ENCODE data around the gene PCGF5.

The PCGF5 gene

GRCh38 chr10:91307489-91307888 lies 87.0 kb downstream of the PCGF5 start:
- H3K27me3 ChIP-seq (ENCODE audit: control insufficient read depth, low read length) = peaks cover 20% of the 10 kb centered on the region
- H3K27ac ChIP-seq (ENCODE audit: low read depth, low read length) = no peak overlapping the region
- H3K4me1 ChIP-seq (ENCODE audit: control insufficient read depth, low read length) = no peaks in the 10 kb centered on the region
- no peaks in the 10 kb centered on the region; the same call in 1 of the 2 replicates for H3K9me3 ChIP-seq (ENCODE audit: control insufficient read depth, insufficient read depth, low read length)
- H3K4me3 ChIP-seq (ENCODE audit: low read length) = no peak overlapping the region
- no peaks in the 10 kb centered on the region for H4K20me1 ChIP-seq (ENCODE audit: control insufficient read depth, insufficient read depth, low read depth, low read length)
- H3K79me2 ChIP-seq (ENCODE audit: control insufficient read depth, low read length) = no peaks in the 10 kb centered on the region
- H3K36me3 ChIP-seq (ENCODE audit: control insufficient read depth, low read length) = no peaks in the 10 kb centered on the region
- no peaks in the 10 kb centered on the region for H3K9me2 ChIP-seq (replicated peaks; ENCODE audit: control insufficient read depth, low read length)
- H3K4me2 ChIP-seq (ENCODE audit: low read length) = no peak overlapping the region
- H3F3A ChIP-seq (ENCODE audit: control insufficient read depth, insufficient read depth) = no peaks in the 10 kb centered on the region
- no peak for TF ChIP-seq EZH2phosphoT487 (IDR thresholded peaks at IDR 0.05; ENCODE audit: borderline replicate concordance, low read length)
- TF ChIP-seq, protein P1, sequence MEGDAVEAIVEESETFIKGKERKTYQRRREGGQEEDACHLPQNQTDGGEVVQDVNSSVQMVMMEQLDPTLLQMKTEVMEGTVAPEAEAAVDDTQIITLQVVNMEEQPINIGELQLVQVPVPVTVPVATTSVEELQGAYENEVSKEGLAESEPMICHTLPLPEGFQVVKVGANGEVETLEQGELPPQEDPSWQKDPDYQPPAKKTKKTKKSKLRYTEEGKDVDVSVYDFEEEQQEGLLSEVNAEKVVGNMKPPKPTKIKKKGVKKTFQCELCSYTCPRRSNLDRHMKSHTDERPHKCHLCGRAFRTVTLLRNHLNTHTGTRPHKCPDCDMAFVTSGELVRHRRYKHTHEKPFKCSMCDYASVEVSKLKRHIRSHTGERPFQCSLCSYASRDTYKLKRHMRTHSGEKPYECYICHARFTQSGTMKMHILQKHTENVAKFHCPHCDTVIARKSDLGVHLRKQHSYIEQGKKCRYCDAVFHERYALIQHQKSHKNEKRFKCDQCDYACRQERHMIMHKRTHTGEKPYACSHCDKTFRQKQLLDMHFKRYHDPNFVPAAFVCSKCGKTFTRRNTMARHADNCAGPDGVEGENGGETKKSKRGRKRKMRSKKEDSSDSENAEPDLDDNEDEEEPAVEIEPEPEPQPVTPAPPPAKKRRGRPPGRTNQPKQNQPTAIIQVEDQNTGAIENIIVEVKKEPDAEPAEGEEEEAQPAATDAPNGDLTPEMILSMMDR (IDR thresholded peaks at IDR 0.05; ENCODE audit: low read depth, low read length, poor library complexity, severe bottlenecking) = no peak

GRCh38 chr10:91309711-91310110 lies 89.2 kb downstream of the PCGF5 start:
- H3K9me2 ChIP-seq (replicated peaks; ENCODE audit: control insufficient read depth, low read length) = no peaks in the 10 kb centered on the region
- H3K4me3 ChIP-seq (ENCODE audit: low read length) = no peak overlapping the region
- H3K4me2 ChIP-seq (ENCODE audit: low read length) = no peak overlapping the region
- no peaks in the 10 kb centered on the region for H3K36me3 ChIP-seq (ENCODE audit: control insufficient read depth, low read length)
- peaks cover 23% of the 10 kb centered on the region for H3K27me3 ChIP-seq (ENCODE audit: control insufficient read depth, low read length)
- no peaks in the 10 kb centered on the region for H3K4me1 ChIP-seq (ENCODE audit: control insufficient read depth, low read length)
- H3K79me2 ChIP-seq (ENCODE audit: control insufficient read depth, low read length) = no peaks in the 10 kb centered on the region
- H3K27ac ChIP-seq (ENCODE audit: low read depth, low read length) = no peak overlapping the region
- H3K9me3 ChIP-seq (ENCODE audit: control insufficient read depth, insufficient read depth, low read length) = no peaks in the 10 kb centered on the region; the same call in 1 of the 2 replicates
- H3F3A ChIP-seq (ENCODE audit: control insufficient read depth, insufficient read depth) = no peaks in the 10 kb centered on the region
- no peak for TF ChIP-seq EZH2phosphoT487 (IDR thresholded peaks at IDR 0.05; ENCODE audit: borderline replicate concordance, low read length)
- TF ChIP-seq, protein P1 (IDR thresholded peaks at IDR 0.05; ENCODE audit: low read depth, low read length, poor library complexity, severe bottlenecking) = no peak
- no peaks in the 10 kb centered on the region for H4K20me1 ChIP-seq (ENCODE audit: control insufficient read depth, insufficient read depth, low read depth, low read length)

- Histone ChIP-seq H3K4me1 (ENCODE audit: control insufficient read depth, low read length) (no peaks in the 10 kb centered on the region), H3K9me2 (replicated peaks; ENCODE audit: control insufficient read depth, low read length) (no peaks in the 10 kb centered on the region), H3K4me2 (ENCODE audit: low read length) (no peak overlapping the region), H3K27ac (ENCODE audit: low read depth, low read length) (no peak overlapping the region), H3K79me2 (ENCODE audit: control insufficient read depth, low read length) (no peaks in the 10 kb centered on the region), H3F3A (ENCODE audit: control insufficient read depth, insufficient read depth) (no peaks in the 10 kb centered on the region), H3K9me3 (ENCODE audit: control insufficient read depth, insufficient read depth, low read length) (no peaks in the 10 kb centered on the region; the same call in 1 of the 2 replicates), H4K20me1 (ENCODE audit: control insufficient read depth, insufficient read depth, low read depth, low read length) (no peaks in the 10 kb centered on the region), H3K27me3 (ENCODE audit: control insufficient read depth, low read length) (peaks cover 26% of the 10 kb centered on the region), H3K4me3 (ENCODE audit: low read length) (no peak overlapping the region), H3K36me3 (ENCODE audit: control insufficient read depth, low read length) (no peaks in the 10 kb centered on the region)
- TF ChIP-seq EZH2phosphoT487 (IDR thresholded peaks at IDR 0.05; ENCODE audit: borderline replicate concordance, low read length) = no peak
- TF ChIP-seq, protein P1 (IDR thresholded peaks at IDR 0.05; ENCODE audit: low read depth, low read length, poor library complexity, severe bottlenecking) = no peak
These were observed 91.3 kb downstream of the PCGF5 start for GRCh38 chr10:91311601-91312381.

Measured in DOHH2 (cell line).